GM12878 (cell line): ENCODE measurements around the gene JAML. TPM values are rescaled to one million over a fixed set of nuclear protein-coding genes. Genes with fewer than 3 reads are reported as not detected.

Source experiments
- ATAC-seq: fragments of 200-7000 bp; cut with Tn5 transposase; 3 replicates; pipeline ENCODE4 v1.9.1; 2020; ENCODE audit warnings: mild to moderate bottlenecking, moderate library complexity
- BruUV-seq: library from RNA; stranded (reverse); fragments of 400-500 nt; replicated peaks from 2 replicates; lab custom pipeline; 2021; lab: Mats Ljungman, UMichigan
- CTCF ChIA-PET: fragments of 300-600 bp; sonication (Branson Sonifier 250); formaldehyde crosslinking; extraction: SDS; loops from one replicate; lab custom pipeline; 2021; ENCODE audit warnings: inconsistent platforms; lab: Yijun Ruan, JAX
- POLR2A ChIA-PET: fragments of 350-600 bp; formaldehyde crosslinking; extraction: SDS; loops from one replicate; lab custom pipeline; 2021; ENCODE audit warnings: inconsistent platforms; lab: Charles Lee
- RAD21 ChIA-PET: fragments of 300-600 bp; sonication (Branson Sonifier 250); formaldehyde crosslinking; loops from one replicate; lab custom pipeline; 2023; ENCODE audit warnings: antibody characterized with exemption; ENCODE audit not compliant: unreplicated experiment; lab: Charles Lee
- SMC1A ChIA-PET: fragments of 300-600 bp; sonication (Branson Sonifier 250); formaldehyde crosslinking; loops from one replicate; lab custom pipeline; 2023; ENCODE audit not compliant: unreplicated experiment, uncharacterized antibody; lab: Charles Lee
- DNase-seq: peaks from one replicate; pipeline ENCODE4 v3.0.0-alpha.2; 2011; ENCODE audit warnings: low read depth, low spot score
- FAIRE-seq: peaks from 3 replicates; lab custom pipeline; 2011; peaks lifted over from hg19 to GRCh38; lab: Jason Lieb, UNC
- H2AFZ ChIP-seq: 2 replicates; pipeline ENCODE4 v1.6.0; 2011; ENCODE audit warnings: low read depth, low read length, control low read depth; ENCODE audit not compliant: control insufficient read depth
- H3K27ac ChIP-seq: 2 replicates; pipeline ENCODE4 v1.5.1; 2011; ENCODE audit warnings: control low read depth; ENCODE audit not compliant: control insufficient read depth, insufficient read depth
- H3K27me3 ChIP-seq, 2 experiments: replicated peaks in 1 of 2; 2 replicates each; pipeline versions ENCODE4 v1.6.0 to v1.6.1; 2011; ENCODE audit warnings: low read length in 1 of 2; ENCODE audit not compliant: control insufficient read depth in 2 of 2, insufficient read depth in 2 of 2
- H3K36me3 ChIP-seq, 2 experiments: 2 replicates each; pipeline ENCODE4 v1.5.1; 2011; ENCODE audit warnings: low read length in 1 of 2; ENCODE audit not compliant: control insufficient read depth in 2 of 2, insufficient read depth in 2 of 2
- H3K4me1 ChIP-seq: 2 replicates; pipeline ENCODE4 v1.6.1; 2011; ENCODE audit warnings: mild to moderate bottlenecking, low read length, moderate library complexity, mixed read lengths; ENCODE audit not compliant: control insufficient read depth, insufficient read depth
- H3K4me2 ChIP-seq: 2 replicates; pipeline ENCODE4 v1.6.0; 2011; ENCODE audit warnings: control low read depth; ENCODE audit not compliant: control insufficient read depth, insufficient read depth
- H3K4me3 ChIP-seq: fragments of 200-600 bp; sonication (generic); 2 replicates; pipeline ENCODE4 v1.5.1; 2016
- H3K79me2 ChIP-seq: 2 replicates; pipeline ENCODE4 v1.6.0; 2011; ENCODE audit warnings: low read length; ENCODE audit not compliant: control insufficient read depth, insufficient read depth
- H3K9ac ChIP-seq: 2 replicates; pipeline ENCODE4 v1.8.0; 2011; ENCODE audit warnings: low read length, control low read depth, mixed read lengths; ENCODE audit not compliant: control insufficient read depth, insufficient read depth
- H3K9me3 ChIP-seq: replicated peaks from 3 replicates; pipeline ENCODE4 v1.5.1; 2011; ENCODE audit warnings: mild to moderate bottlenecking, low read length; ENCODE audit not compliant: control insufficient read depth, insufficient read depth
- H4K20me1 ChIP-seq: 2 replicates; pipeline ENCODE4 v1.6.0; 2011; ENCODE audit not compliant: control insufficient read depth, insufficient read depth
- ASH2L ChIP-seq: fragments of 300-600, 200-600 bp; sonication (generic); IDR thresholded peaks from 2 replicates; pipeline ENCODE4 v1.6.1; 2017; ENCODE audit warnings: low read depth, mild to moderate bottlenecking, borderline replicate concordance
- ATF7 ChIP-seq: fragments of 450-650 bp; IDR thresholded peaks from 2 replicates; pipeline ENCODE4 v1.6.1; 2016; ENCODE audit warnings: low read depth, mild to moderate bottlenecking
- BACH1 ChIP-seq: fragments of 450-650 bp; IDR thresholded peaks from 2 replicates; pipeline ENCODE4 v1.6.1; 2017; ENCODE audit warnings: mild to moderate bottlenecking, borderline replicate concordance
- BHLHE40 ChIP-seq, 2 experiments: fragments of 450-650 bp in 1 of 2; IDR thresholded peaks; 2 replicates each; pipeline ENCODE4 v1.6.1; 2011 to 2017; ENCODE audit warnings: low read depth in 2 of 2, borderline replicate concordance in 1 of 2, improper control_type of control experiment in 1 of 2, low read length in 1 of 2, mild to moderate bottlenecking in 1 of 2
- CBX5 ChIP-seq: sonication (generic); IDR thresholded peaks from 2 replicates; pipeline ENCODE4 v1.6.1; 2016; ENCODE audit warnings: low read depth, moderate library complexity, mild to moderate bottlenecking, inconsistent platforms
- CHD2 ChIP-seq: IDR thresholded peaks from 2 replicates; pipeline ENCODE4 v1.6.1; 2011; ENCODE audit warnings: low read depth, low read length, improper control_type of control experiment, borderline replicate concordance
- EGR1 ChIP-seq, 2 experiments: IDR thresholded peaks; 1 replicate in 1 of 2; 2 replicates in 1 of 2; pipeline ENCODE4 v1.6.1; 2011 to 2012; ENCODE audit warnings: low read depth in 2 of 2, low read length in 2 of 2, borderline replicate concordance in 1 of 2, mild to moderate bottlenecking in 1 of 2, moderate library complexity in 1 of 2
- EZH2 ChIP-seq: IDR thresholded peaks from 2 replicates; pipeline ENCODE4 v1.6.1; 2012; ENCODE audit warnings: low read depth, mild to moderate bottlenecking, control low read depth, inconsistent platforms, low read length, borderline replicate concordance; ENCODE audit not compliant: control insufficient read depth
- FOXM1 ChIP-seq: IDR thresholded peaks from 2 replicates; pipeline ENCODE4 v1.6.1; 2012; ENCODE audit warnings: low read depth, mild to moderate bottlenecking, inconsistent platforms, low read length, moderate library complexity
- HDAC2 ChIP-seq: fragments of 200-600 bp; sonication (generic); IDR thresholded peaks from 2 replicates; pipeline ENCODE4 v1.6.1; 2017
- KAT2A ChIP-seq: conservative IDR thresholded peaks from 2 replicates; pipeline ENCODE4 v1.6.1; 2011; ENCODE audit warnings: low read depth, low read length; ENCODE audit not compliant: control insufficient read depth
- MXI1 ChIP-seq: fragments of 150-350 bp; IDR thresholded peaks from 2 replicates; pipeline ENCODE4 v1.6.1; 2011; ENCODE audit warnings: low read depth, mild to moderate bottlenecking, inconsistent platforms, low read length, improper control_type of control experiment
- POLR2AphosphoS2 ChIP-seq: IDR thresholded peaks from 2 replicates; pipeline ENCODE4 v1.6.1; 2011; ENCODE audit warnings: low read depth, mild to moderate bottlenecking, low read length, improper control_type of control experiment, moderate library complexity
- RCOR1 ChIP-seq: conservative IDR thresholded peaks from 2 replicates; pipeline ENCODE4 v1.6.1; 2012; ENCODE audit warnings: low read depth, low read length, improper control_type of control experiment
- SPI1 ChIP-seq: IDR thresholded peaks from 2 replicates; pipeline ENCODE4 v1.6.1; 2011; ENCODE audit warnings: low read depth, mild to moderate bottlenecking, low read length, moderate library complexity, borderline replicate concordance; ENCODE audit not compliant: insufficient read depth
- SREBF1 ChIP-seq: IDR thresholded peaks from 2 replicates; pipeline ENCODE4 v1.6.1; 2012; ENCODE audit warnings: mild to moderate bottlenecking, low read length
- STAT3 ChIP-seq: IDR thresholded peaks from 2 replicates; pipeline ENCODE4 v1.6.1; 2011; ENCODE audit warnings: low read depth, low read length, improper control_type of control experiment
- WRNIP1 ChIP-seq: IDR thresholded peaks from 2 replicates; pipeline ENCODE4 v1.6.1; 2011; ENCODE audit warnings: low read depth, low read length, improper control_type of control experiment, borderline replicate concordance
- ZNF274 ChIP-seq: IDR thresholded peaks from one replicate; pipeline ENCODE4 v1.8.0; 2011; ENCODE audit not compliant: insufficient read length, insufficient read depth
- WGBS: methylation state at CpG from one replicate; pipeline ENCODE4 v1.1.6; 2016; ENCODE audit warnings: low lambda C conversion rate; ENCODE audit not compliant: insufficient replicate concordance, insufficient coverage; ENCODE audit errors: missing lambda C conversion rate; 5-methylcytosine and 5-hydroxymethylcytosine counted together
- in situ Hi-C: fragments of 300-500 bp; cut with MboI; formaldehyde crosslinking; loops from 9 replicates; pipeline ENCODE4 v1.14.3; 2018; ENCODE audit warnings: mixed read lengths
- intact Hi-C: fragments of 100-400 bp; cut with micrococcal nuclease; formaldehyde crosslinking; loops from one replicate; pipeline ENCODE4 v1.14.2; 2022; ENCODE audit not compliant: unreplicated experiment
- polyA plus RNA-seq, 11 experiments: library from polyadenylated mRNA; depleted of rRNA in 4 of 11; unstranded in 6 of 11; stranded (reverse) in 5 of 11; fragments of >200 nt; fragmentation: Nextera tagmentation in 4 of 11; fragmentation: Illumina TruSeq in 1 of 11; extraction: Ambion mirVana in 4 of 11; extraction: Trizol in 1 of 11; gene quantifications; 1 replicate in 1 of 11; 2 replicates in 10 of 11; pipeline versions ENCODE4 v1.2.1 to v1.2.3, GENCODE V29; 2011 to 2016; ENCODE audit warnings: inconsistent platforms in 2 of 11, missing spikeins in 2 of 11, low read depth in 1 of 11
- total RNA-seq, 4 experiments: library from RNA; depleted of rRNA in 3 of 4; stranded (reverse); fragments of >200 nt in 3 of 4; fragmentation: Illumina TruSeq in 1 of 4; extraction: Trizol in 1 of 4; gene quantifications; 2 replicates each; pipeline versions ENCODE4 v1.2.1 to v1.2.3, GENCODE V29; 2013 to 2021

Gene JAML
- total and polyA plus RNA-seq, 10 of the 15 experiments (the other 5 are each of a cell fraction or from before 2014, with no cell fraction given), result 0.60 to 8.1 (median 3.5) TPM

- Histone ChIP-seq H4K20me1 (no peaks in the 10 kb centered on the region), H3K36me3 (no peaks in the 10 kb centered on the region), H3K9me3 (no peaks in the 10 kb centered on the region), H3K4me3 (no peak overlapping the region), H2AFZ (no peak overlapping the region), H3K27me3 (peaks cover 0 to 7% of the 10 kb centered on the region in 2 experiments; a peak in 1 of 4 replicates), H3K9ac (no peak overlapping the region), H3K27ac (no peak overlapping the region), H3K4me2 (no peak overlapping the region), H3K79me2 (no peaks in the 10 kb centered on the region), H3K4me1 (no peaks in the 10 kb centered on the region)
- intact Hi-C loops, result no loop called here
- no peak for FAIRE-seq
- 43% methylated on average over 4 of the region's 4 CpGs for WGBS
- no TSS peak for BruUV-seq
- no peak for DNase-seq
- CTCF ChIA-PET, result interaction anchor here (0.7 to 0.9 kb wide), 3 partner anchors 31 to 91 kb away, joined by 3 to 4 read pairs (median 3); no protein-coding TSS in a partner anchor
- TF ChIP-seq POLR2AphosphoS2 (no peak), MXI1 (no peak), EZH2 (no peak), FOXM1 (no peak), BACH1 (no peak), ATF7 (no peak), RCOR1 (no peak), BHLHE40 (IDR thresholded peaks at IDR 0.05; ENCODE audit: borderline replicate concordance in 1 of 2, low read depth in 2 of 2, low read length in 1 of 2) (no peak), EGR1 (IDR thresholded peaks at IDR 0.05; ENCODE audit: borderline replicate concordance in 1 of 2, low read depth in 2 of 2, low read length in 2 of 2) (no peak), CHD2 (no peak), ZNF274 (no peak), KAT2A (no peak), ASH2L (no peak), SREBF1 (no peak), WRNIP1 (no peak), CBX5 (no peak), SPI1 (no peak), HDAC2 (no peak), STAT3 (no peak)
- ATAC-seq, result no peak
- SMC1A ChIA-PET, result no interaction called here
- in situ Hi-C loops, result no loop called here
- POLR2A ChIA-PET, result no interaction called here
- RAD21 ChIA-PET, result no interaction called here
Measured at GRCh38 chr11:118176778-118177134, 48.1 kb downstream of the JAML start.
